Spleen (tissue), 11 donors: ENCODE results near the gene NUDT4. TPM values are rescaled to one million over a fixed set of nuclear protein-coding genes. Genes with fewer than 3 reads are reported as not detected.
"Not testable (repeated sequence)": the region's sequence is repeated elsewhere in the genome, so short reads cannot be mapped to it uniquely, and the experiment has no call there.

ENCODE experiments used
- DNase-seq: peaks from one replicate; pipeline ENCODE4 v3.0.0-alpha.2; 2020
- H3K27ac ChIP-seq, 8 donors: fragments of 200-600 bp; sonication (generic) in 7 of 8; 1 replicate in 4 of 8; 2 replicates in 4 of 8; pipeline versions ENCODE4 v1.5.0 to v1.8.0; 2016 to 2021; ENCODE audit warnings: inconsistent platforms in 4 of 8, mild to moderate bottlenecking in 4 of 8, moderate library complexity in 1 of 8
- H3K27me3 ChIP-seq, 7 donors: fragments of 200-600 bp; sonication (generic) in 6 of 7; replicated peaks in 1 of 7; 1 replicate in 4 of 7; 2 replicates in 3 of 7; pipeline versions ENCODE4 v1.5.0 to v1.8.0; 2016 to 2021; ENCODE audit warnings: inconsistent platforms in 3 of 7, mild to moderate bottlenecking in 1 of 7
- H3K36me3 ChIP-seq, 6 donors: fragments of 200-600 bp; sonication (generic) in 5 of 6; 1 replicate in 4 of 6; 2 replicates in 2 of 6; pipeline versions ENCODE4 v1.5.0 to v1.8.0; 2016 to 2021; ENCODE audit warnings: inconsistent platforms in 2 of 6
- H3K4me1 ChIP-seq, 6 donors: fragments of 200-600 bp; sonication (generic) in 5 of 6; 1 replicate in 3 of 6; 2 replicates in 3 of 6; pipeline versions ENCODE4 v1.5.0 to v1.8.0; 2016 to 2021; ENCODE audit warnings: inconsistent platforms in 3 of 6
- H3K4me3 ChIP-seq, 8 donors: fragments of 200-600 bp; sonication (generic) in 7 of 8; 1 replicate in 4 of 8; 2 replicates in 4 of 8; pipeline versions ENCODE4 v1.5.0 to v1.8.0; 2016 to 2021; ENCODE audit warnings: inconsistent platforms in 4 of 8, mild to moderate bottlenecking in 4 of 8, moderate library complexity in 2 of 8
- H3K9me3 ChIP-seq, 8 donors: fragments of 200-600 bp; sonication (generic) in 7 of 8; 1 replicate in 4 of 8; 2 replicates in 4 of 8; pipeline versions ENCODE4 v1.5.0 to v1.8.0; 2016 to 2021; ENCODE audit warnings: inconsistent platforms in 4 of 8
- CTCF ChIP-seq, 11 experiments: fragments of 200-600 bp in 7 of 11; fragments of 450-650 bp in 4 of 11; sonication (generic) in 4 of 11; IDR thresholded peaks in 8 of 11; conservative IDR thresholded peaks in 3 of 11; 1 replicate in 7 of 11; 2 replicates in 4 of 11; pipeline versions ENCODE4 v1.4.0 to v1.8.0; 2016 to 2021; ENCODE audit warnings: antibody characterized with exemption in 11 of 11, inconsistent platforms in 4 of 11, mild to moderate bottlenecking in 1 of 11
- POLR2A ChIP-seq, 3 donors: fragments of 450-650 bp; IDR thresholded peaks; one replicate each; pipeline ENCODE4 v1.5.1; 2017; ENCODE audit warnings: antibody characterized with exemption in 3 of 3, mild to moderate bottlenecking in 1 of 3
- POLR2AphosphoS5 ChIP-seq, 3 donors: sonication (generic); formaldehyde crosslinking; IDR thresholded peaks; one replicate each; pipeline ENCODE4 v1.5.1; 2017; ENCODE audit warnings: antibody characterized with exemption in 3 of 3
- WGBS, 5 donors: extraction: QIAGEN DNeasy Blood & Tissue Kit in 3 of 5; methylation state at CpG; one replicate each; pipeline versions ENCODE4 v1.1.5 to v1.1.7; 2013 to 2018; 5-methylcytosine and 5-hydroxymethylcytosine counted together
- intact Hi-C: fragments of 100-400 bp; cut with DNase I; formaldehyde crosslinking; loops from one replicate; pipeline ENCODE4 v1.15.0; 2023; ENCODE audit warnings: low total_unique reads
- polyA plus RNA-seq, 3 donors: library from polyadenylated mRNA; stranded (reverse); fragments of 200-250 nt; gene quantifications; one replicate each; pipeline ENCODE4 v1.2.1, GENCODE V29; 2013
- total RNA-seq, 7 donors: library from RNA; depleted of rRNA in 3 of 7; stranded (reverse); fragments of >200 nt in 3 of 7; fragmentation: NEBNext Ultra II Directional in 4 of 7; extraction: Animal tissue kit (Norgen Biotek cat#: 25700) in 4 of 7; gene quantifications; one replicate each; pipeline versions ENCODE4 v1.1.0 to v1.2.1, GENCODE V29; 2016 to 2021
- donor health status: healthy with polysubstance abuse.
- donor health status: DM: no; HTN: no; CAD: no; lungs with moderate emphysema.
- donor health status: DM: no; HTN: no; CAD: no.
- donor health status: Bipolar disorder and iron deficiency.
- donor health status: healthy.
- donor health status: DM: no; HTN: no; CAD: no.
- donor health status: DM: yes; HTN: yes; CAD: no.

NUDT4 gene
- total and polyA plus RNA-seq, 10 donors = 14.9 to 59.3 (median 42.2) TPM

GRCh38 chr12:93427779-93428564 is 50.2 kb downstream of the NUDT4 start:
- H3K27me3 ChIP-seq = no peaks in the 10 kb centered on the region
- H3K36me3 ChIP-seq = no peaks in the 10 kb centered on the region
- no peaks in the 10 kb centered on the region for H3K9me3 ChIP-seq
- TF ChIP-seq POLR2AphosphoS5 (IDR thresholded peaks at IDR 0.05) (no peak), CTCF (IDR thresholded peaks at IDR 0.05 in 8 of 11, conservative IDR thresholded peaks at IDR 0.05 in 3 of 11) (no peak), POLR2A (IDR thresholded peaks at IDR 0.05) (no peak)
- intact Hi-C loops = loop anchor here (10.0 kb wide), 1 partner anchor 433 kb away; no protein-coding TSS in a partner anchor
- WGBS, 5 donors = 76 to 88% (median 82%) methylated on average over 5 of the region's 5 CpGs
- DNase-seq = no peak
- H3K4me1 ChIP-seq = peaks cover 49 to 100% (median 83%) of the 10 kb centered on the region in 6 donors
- H3K4me3 ChIP-seq = no peak overlapping the region
- no peak overlapping the region for H3K27ac ChIP-seq

GRCh38 chr12:93429448-93429847 is 51.7 kb downstream of the NUDT4 start:
- peaks cover 43 to 100% (median 85%) of the 10 kb centered on the region in 6 donors for H3K4me1 ChIP-seq
- TF ChIP-seq POLR2A (IDR thresholded peaks at IDR 0.05) = no peak
- no peak for TF ChIP-seq CTCF (IDR thresholded peaks at IDR 0.05 in 8 of 11, conservative IDR thresholded peaks at IDR 0.05 in 3 of 11)
- no peak for TF ChIP-seq POLR2AphosphoS5 (IDR thresholded peaks at IDR 0.05)
- H3K4me3 ChIP-seq = no peak overlapping the region
- H3K27ac ChIP-seq = no peak overlapping the region
- H3K27me3 ChIP-seq = no peaks in the 10 kb centered on the region
- H3K9me3 ChIP-seq = no peaks in the 10 kb centered on the region
- H3K36me3 ChIP-seq = no peaks in the 10 kb centered on the region
- intact Hi-C loops = loop anchor here (10.0 kb wide), 1 partner anchor 435 kb away; no protein-coding TSS in a partner anchor
- DNase-seq = no peak
- WGBS, 5 donors = 84 to 95% (median 89%) methylated on average over 1 of the region's 1 CpG

- 79 to 98% (median 91%) methylated on average over 1 of the region's 1 CpG for WGBS, 5 donors
- no peak for DNase-seq
- intact Hi-C loops = loop anchor here (10.0 kb wide), 1 partner anchor 435 kb away; no protein-coding TSS in a partner anchor
- Histone ChIP-seq H3K27ac (no peak overlapping the region), H3K9me3 (no peaks in the 10 kb centered on the region), H3K36me3 (no peaks in the 10 kb centered on the region), H3K27me3 (no peaks in the 10 kb centered on the region), H3K4me1 (peaks cover 44 to 100% (median 85%) of the 10 kb centered on the region in 6 donors), H3K4me3 (no peak overlapping the region)
- TF ChIP-seq POLR2A (IDR thresholded peaks at IDR 0.05) = no peak
- TF ChIP-seq POLR2AphosphoS5 (IDR thresholded peaks at IDR 0.05) = no peak
- TF ChIP-seq CTCF (IDR thresholded peaks at IDR 0.05 in 8 of 11, conservative IDR thresholded peaks at IDR 0.05 in 3 of 11) = no peak
Observed at GRCh38 chr12:93429852-93430251, 52.1 kb downstream of the NUDT4 start.

- H3K4me1 ChIP-seq = peaks cover 42 to 100% (median 85%) of the 10 kb centered on the region in 6 donors
- H3K9me3 ChIP-seq = no peaks in the 10 kb centered on the region
- TF ChIP-seq POLR2AphosphoS5 (IDR thresholded peaks at IDR 0.05) = no peak
- TF ChIP-seq POLR2A (IDR thresholded peaks at IDR 0.05) = no peak
- no peak for TF ChIP-seq CTCF (IDR thresholded peaks at IDR 0.05 in 8 of 11, conservative IDR thresholded peaks at IDR 0.05 in 3 of 11)
- no peaks in the 10 kb centered on the region for H3K36me3 ChIP-seq
- no peak overlapping the region for H3K4me3 ChIP-seq
- H3K27me3 ChIP-seq = no peaks in the 10 kb centered on the region
- DNase-seq = no peak
- H3K27ac ChIP-seq = no peak overlapping the region
- intact Hi-C loops = no loop called here
- 86 to 95% (median 89%) methylated on average over 4 of the region's 4 CpGs for WGBS, 5 donors
Observed at GRCh38 chr12:93430280-93430679, 52.6 kb downstream of the NUDT4 start.

- H3K27ac ChIP-seq, H3K36me3 ChIP-seq, intact Hi-C loops, H3K27me3 ChIP-seq, DNase-seq, H3K9me3 ChIP-seq, H3K4me3 ChIP-seq: not testable (repeated sequence)
- H3K4me1 ChIP-seq = peaks cover 39 to 100% (median 85%) of the 10 kb centered on the region in 6 donors
- WGBS, 5 donors = 85 to 92% (median 90%) methylated on average over 6 of the region's 6 CpGs
Observed at GRCh38 chr12:93432031-93432430, 54.3 kb downstream of the NUDT4 start.
